DOHH2 (cell line): ENCODE results near the gene CATSPERZ.

ENCODE experiments used
- H3F3A ChIP-seq: fragments of 200-600 bp; sonication (generic), shearing (Covaris generic); 2 replicates; pipeline ENCODE4 v1.6.0; 2016; ENCODE audit warnings: antibody characterized with exemption, mild to moderate bottlenecking; ENCODE audit not compliant: control insufficient read depth, insufficient read depth
- H3K27ac ChIP-seq: fragments of 200-600 bp; sonication (generic); 2 replicates; pipeline ENCODE4 v1.5.1; 2014; ENCODE audit warnings: low read depth, mild to moderate bottlenecking, low read length, moderate library complexity
- H3K27me3 ChIP-seq: fragments of 200-600 bp; sonication (generic); 2 replicates; pipeline ENCODE4 v1.6.1; 2014; ENCODE audit warnings: mild to moderate bottlenecking, low read length, mixed read lengths; ENCODE audit not compliant: control insufficient read depth
- H3K36me3 ChIP-seq: fragments of 200-600 bp; sonication (generic); 2 replicates; pipeline ENCODE4 v1.6.1; 2014; ENCODE audit warnings: mild to moderate bottlenecking, low read length, moderate library complexity, mixed read lengths; ENCODE audit not compliant: control insufficient read depth
- H3K4me1 ChIP-seq: fragments of 200-600 bp; sonication (generic); 2 replicates; pipeline ENCODE4 v1.6.1; 2014; ENCODE audit warnings: mild to moderate bottlenecking, low read length, mixed read lengths; ENCODE audit not compliant: control insufficient read depth
- H3K4me2 ChIP-seq: fragments of 200-600 bp; sonication (generic); 2 replicates; pipeline ENCODE4 v1.6.0; 2014; ENCODE audit warnings: mild to moderate bottlenecking, low read length, moderate library complexity
- H3K4me3 ChIP-seq: fragments of 200-600 bp; sonication (generic); 2 replicates; pipeline ENCODE4 v1.5.1; 2014; ENCODE audit warnings: mild to moderate bottlenecking, low read length, mixed read lengths
- H3K79me2 ChIP-seq: fragments of 200-600 bp; sonication (generic); 2 replicates; pipeline ENCODE4 v1.6.1; 2014; ENCODE audit warnings: mild to moderate bottlenecking, low read length, mixed read lengths; ENCODE audit not compliant: control insufficient read depth
- H3K9me2 ChIP-seq: fragments of 200-600 bp; sonication (generic); replicated peaks from 2 replicates; pipeline ENCODE4 v1.6.1; 2014; ENCODE audit warnings: mild to moderate bottlenecking, low read length, mixed read lengths; ENCODE audit not compliant: control insufficient read depth
- H3K9me3 ChIP-seq: fragments of 200-600 bp; sonication (generic); 2 replicates; pipeline ENCODE4 v1.6.1; 2014; ENCODE audit warnings: antibody characterized with exemption, low read length, mixed read lengths; ENCODE audit not compliant: control insufficient read depth, insufficient read depth
- H4K20me1 ChIP-seq: fragments of 200-600 bp; sonication (generic); 2 replicates; pipeline ENCODE4 v1.6.0; 2014; ENCODE audit warnings: low read depth, mild to moderate bottlenecking, antibody characterized with exemption, low read length, moderate library complexity; ENCODE audit not compliant: control insufficient read depth, insufficient read depth
- CTCF ChIP-seq: fragments of 200-600 bp; sonication (generic); IDR thresholded peaks from one replicate; pipeline ENCODE4 v1.5.1; 2014; ENCODE audit warnings: antibody characterized with exemption, mild to moderate bottlenecking, low read depth, low read length; ENCODE audit not compliant: poor library complexity, severe bottlenecking
- EZH2phosphoT487 ChIP-seq: fragments of 200-600 bp; sonication (generic); IDR thresholded peaks from 2 replicates; pipeline ENCODE4 v1.6.1; 2017; ENCODE audit warnings: borderline replicate concordance, mild to moderate bottlenecking, antibody characterized with exemption, low read length, moderate library complexity, mixed read lengths

CATSPERZ gene

GRCh38 chr11:64266339-64266738 is 33.8 kb upstream of the CATSPERZ start:
- no peaks in the 10 kb centered on the region for H3K9me3 ChIP-seq
- no peaks in the 10 kb centered on the region for H4K20me1 ChIP-seq
- no peak overlapping the region for H3K4me3 ChIP-seq
- H3K79me2 ChIP-seq, result peaks cover 16% of the 10 kb centered on the region
- no peaks in the 10 kb centered on the region for H3K9me2 ChIP-seq
- H3K36me3 ChIP-seq, result peaks cover 35% of the 10 kb centered on the region
- H3K27ac ChIP-seq, result no peak overlapping the region
- H3F3A ChIP-seq, result peaks cover 4% of the 10 kb centered on the region; the same call in 1 of the 2 replicates
- no peak overlapping the region for H3K4me2 ChIP-seq
- TF ChIP-seq EZH2phosphoT487 (no peak), CTCF (no peak)
- no peaks in the 10 kb centered on the region for H3K27me3 ChIP-seq
- H3K4me1 ChIP-seq, result peaks cover 14% of the 10 kb centered on the region

GRCh38 chr11:64267207-64267945 is 32.8 kb upstream of the CATSPERZ start:
- Histone ChIP-seq H3K9me3 (no peaks in the 10 kb centered on the region), H3K36me3 (peaks cover 39% of the 10 kb centered on the region), H3K27ac (no peak overlapping the region), H4K20me1 (no peaks in the 10 kb centered on the region), H3F3A (peaks cover 9% of the 10 kb centered on the region), H3K27me3 (no peaks in the 10 kb centered on the region), H3K9me2 (no peaks in the 10 kb centered on the region), H3K79me2 (peaks cover 26% of the 10 kb centered on the region), H3K4me2 (no peak overlapping the region), H3K4me1 (peaks cover 24% of the 10 kb centered on the region), H3K4me3 (no peak overlapping the region)
- no peak for TF ChIP-seq EZH2phosphoT487
- TF ChIP-seq CTCF, result no peak

GRCh38 chr11:64268025-64268892 is 31.9 kb upstream of the CATSPERZ start:
- Histone ChIP-seq H3K27me3 (no peaks in the 10 kb centered on the region), H3F3A (peaks cover 12% of the 10 kb centered on the region), H4K20me1 (no peaks in the 10 kb centered on the region), H3K79me2 (peaks cover 30% of the 10 kb centered on the region), H3K4me2 (peak overlapping the region; percentile 100), H3K36me3 (peaks cover 38% of the 10 kb centered on the region), H3K27ac (peak overlapping the region; percentile 90), H3K4me1 (peaks cover 26% of the 10 kb centered on the region), H3K9me2 (no peaks in the 10 kb centered on the region), H3K4me3 (peak overlapping the region; percentile 90), H3K9me3 (no peaks in the 10 kb centered on the region)
- TF ChIP-seq EZH2phosphoT487 (no peak), CTCF (no peak)
